ENCODE results near the gene POGLUT2.
"Not testable (repeated sequence)": the region's sequence is repeated elsewhere in the genome, so short reads cannot be mapped to it uniquely, and the experiment has no call there.

Gene POGLUT2

GRCh38 chr13:102807699-102808098 lies 8.9 kb upstream of the POGLUT2 start:
- DNase-seq (ENCODE audit: low read depth in 2 of 2), result no peak

- DNase-seq (ENCODE audit: low read depth in 2 of 2), result no peak
Measured at GRCh38 chr13:102805680-102806079, 6.9 kb upstream of the POGLUT2 start.

- DNase-seq (ENCODE audit: low read depth in 2 of 2), result peak; percentile 71 to 81
Measured at GRCh38 chr13:102800145-102801041, 1.6 kb upstream of the POGLUT2 start.

GRCh38 chr13:102799426-102800144 lies 809 bp upstream of the POGLUT2 start:
- peak in 1 of 2 donors; percentile 12 for DNase-seq (ENCODE audit: low read depth in 2 of 2)

GRCh38 chr13:102793611-102794355 lies 5.0 kb downstream of the POGLUT2 start:
- no peak for DNase-seq (ENCODE audit: low read depth in 2 of 2)

- no peak for DNase-seq (ENCODE audit: low read depth in 2 of 2)
Measured at GRCh38 chr13:102792396-102792795, 6.4 kb downstream of the POGLUT2 start.

- no peak for DNase-seq (ENCODE audit: low read depth in 2 of 2)
Measured at GRCh38 chr13:102788683-102789082, 10.1 kb downstream of the POGLUT2 start.

- DNase-seq (ENCODE audit: low read depth in 2 of 2), result no peak
Measured at GRCh38 chr13:102784483-102784882, 14.3 kb downstream of the POGLUT2 start.

- DNase-seq (ENCODE audit: low read depth in 2 of 2), result no peak
Measured at GRCh38 chr13:102781591-102781990, 17.2 kb downstream of the POGLUT2 start.

- DNase-seq (ENCODE audit: low read depth in 2 of 2), result not testable (repeated sequence)
Measured at GRCh38 chr13:102780656-102781055, 18.1 kb downstream of the POGLUT2 start.

GRCh38 chr13:102779436-102780159 lies 19.2 kb downstream of the POGLUT2 start:
- no peak for DNase-seq (ENCODE audit: low read depth in 2 of 2)

- no peak for DNase-seq (ENCODE audit: low read depth in 2 of 2)
Measured at GRCh38 chr13:102777736-102778135, 21.0 kb downstream of the POGLUT2 start.

- no peak for DNase-seq (ENCODE audit: low read depth in 2 of 2)
Measured at GRCh38 chr13:102776271-102776670, 22.5 kb downstream of the POGLUT2 start.

- no peak for DNase-seq (ENCODE audit: low read depth in 2 of 2)
Measured at GRCh38 chr13:102774591-102775520, 23.9 kb downstream of the POGLUT2 start.

GRCh38 chr13:102774214-102774568 lies 24.6 kb downstream of the POGLUT2 start:
- DNase-seq (ENCODE audit: low read depth in 2 of 2), result peak in 1 of 2 donors; percentile 5

- peak; percentile 81 to 87 for DNase-seq (ENCODE audit: low read depth in 2 of 2)
Measured at GRCh38 chr13:102773441-102774213, 25.1 kb downstream of the POGLUT2 start, which contains the start of gene TEX30. Gene TEX30, minus strand, starts transcription at chr13:102773786. Its CDS starts 3,760 bp downstream, at chr13:102770026.

GRCh38 chr13:102772042-102772425 lies 26.7 kb downstream of the POGLUT2 start:
- DNase-seq (ENCODE audit: low read depth in 2 of 2), result no peak

GRCh38 chr13:102771298-102772041 lies 27.3 kb downstream of the POGLUT2 start:
- DNase-seq (ENCODE audit: low read depth in 2 of 2), result no peak

- no peak for DNase-seq (ENCODE audit: low read depth in 2 of 2)
Measured at GRCh38 chr13:102770435-102770834, 28.3 kb downstream of the POGLUT2 start.

Measured in stimulated activated CD4-positive, alpha-beta T cell treated with anti-CD3 and anti-CD28 coated beads, Interleukin-1b, Interleukin-23, amount 100 ng/mL, for 4 hours (primary cell).